Raji (cell line): ENCODE measurements around the gene ZNF182.
A peak's percentile ranks its signal among the peaks of the same experiment; 100 is the strongest.

Source experiments
- POLR2A ChIP-seq: IDR thresholded peaks from 2 replicates; pipeline ENCODE4 v1.6.1; 2011; ENCODE audit warnings: low read depth, low read length, control low read depth; ENCODE audit not compliant: insufficient read depth

The ZNF182 gene

GRCh38 chrX:48001260-48001659 lies 2.5 kb downstream of the ZNF182 start:
- TF ChIP-seq POLR2A = no peak

GRCh38 chrX:47992669-47993068 lies 11.1 kb downstream of the ZNF182 start:
- no peak for TF ChIP-seq POLR2A

GRCh38 chrX:47992095-47992380 lies 11.8 kb downstream of the ZNF182 start:
- no peak for TF ChIP-seq POLR2A

- TF ChIP-seq POLR2A = no peak
These were observed 12.3 kb downstream of the ZNF182 start for GRCh38 chrX:47991263-47992094.

GRCh38 chrX:47976254-47977151 lies 27.3 kb downstream of the ZNF182 start:
- TF ChIP-seq POLR2A = no peak

- no peak for TF ChIP-seq POLR2A
These were observed 30.6 kb downstream of the ZNF182 start for GRCh38 chrX:47973235-47973634.

- TF ChIP-seq POLR2A = peak; percentile 35; the same call in 1 of the 2 replicates
These were observed 43.4 kb downstream of the ZNF182 start for GRCh38 chrX:47960406-47960805.

- no peak for TF ChIP-seq POLR2A
These were observed 44.9 kb downstream of the ZNF182 start for GRCh38 chrX:47958761-47959342.

GRCh38 chrX:47956016-47956415 lies 47.8 kb downstream of the ZNF182 start:
- TF ChIP-seq POLR2A = no peak

GRCh38 chrX:47941423-47941822 lies 62.4 kb downstream of the ZNF182 start:
- no peak for TF ChIP-seq POLR2A

- no peak for TF ChIP-seq POLR2A
These were observed 63.3 kb downstream of the ZNF182 start for GRCh38 chrX:47940448-47940847.

GRCh38 chrX:47936940-47937317 lies 66.9 kb downstream of the ZNF182 start:
- no peak for TF ChIP-seq POLR2A

GRCh38 chrX:47936224-47936939 lies 67.4 kb downstream of the ZNF182 start:
- no peak; the same call in 1 of the 2 replicates for TF ChIP-seq POLR2A

GRCh38 chrX:47933946-47934345 lies 69.8 kb downstream of the ZNF182 start:
- TF ChIP-seq POLR2A = no peak

- TF ChIP-seq POLR2A = no peak
These were observed 76.6 kb downstream of the ZNF182 start for GRCh38 chrX:47927212-47927611.
